HCT116 (cell line): ENCODE data around the gene IL1RAPL2. TPM values are rescaled to one million over a fixed set of nuclear protein-coding genes. Genes with fewer than 3 reads are reported as not detected.

Experiments
- ATAC-seq: fragments of 200-7000 bp; cut with Tn5 transposase; 2 replicates; pipeline ENCODE4 v1.9.1; 2020; ENCODE audit warnings: mild to moderate bottlenecking, moderate library complexity
- BruUV-seq: library from RNA; stranded (reverse); fragments of 400-500 nt; replicated peaks from 2 replicates; lab custom pipeline; 2021; lab: Mats Ljungman, UMichigan
- CTCF ChIA-PET: fragments of 300-600 bp; sonication (Branson Sonifier 250); formaldehyde crosslinking; loops from one replicate; lab custom pipeline; 2021; ENCODE audit warnings: antibody characterized with exemption; lab: Charles Lee
- POLR2A ChIA-PET: fragments of 300-600, 350-600 bp; sonication (Branson Sonifier 250); formaldehyde crosslinking; loops from one replicate; lab custom pipeline; 2021; ENCODE audit warnings: antibody characterized with exemption; lab: Charles Lee
- RAD21 ChIA-PET, 2 experiments: fragments of 300-600 bp; sonication (Branson Sonifier 250); formaldehyde crosslinking; loops; one replicate each; lab custom pipeline; 2023; ENCODE audit warnings: low total read pairs in 2 of 2; ENCODE audit not compliant: uncharacterized antibody in 2 of 2, unreplicated experiment in 2 of 2, low non-redundant PET in 1 of 2; lab: Charles Lee
- DNase-seq: peaks from one replicate; pipeline ENCODE4 v3.0.0-alpha.2; 2010; ENCODE audit warnings: low read depth, low spot score
- H2AFZ ChIP-seq: fragments of 200-600 bp; shearing (Covaris generic), sonication (generic); 2 replicates; pipeline ENCODE4 v1.6.1; 2017; ENCODE audit warnings: low read depth, mixed run types, mixed read lengths, antibody characterized with exemption, low read length; ENCODE audit not compliant: poor library complexity, severe bottlenecking
- H3K27ac ChIP-seq: 2 replicates; pipeline ENCODE4 v1.5.1; 2012; ENCODE audit warnings: low read depth, low read length
- H3K27me3 ChIP-seq: fragments of 200-600 bp; sonication (generic); 2 replicates; pipeline ENCODE4 v1.6.1; 2016; ENCODE audit warnings: mixed run types, low read length, mixed read lengths; ENCODE audit not compliant: insufficient read depth
- H3K36me3 ChIP-seq, 2 experiments: fragments of 200-500 bp in 1 of 2; fragments of 200-600 bp in 1 of 2; sonication (Bioruptor generic) in 1 of 2; sonication (generic) in 1 of 2; 2 replicates each; pipeline versions ENCODE4 v1.5.1 to v1.6.1; 2014 to 2016; ENCODE audit warnings: low read length in 2 of 2, inconsistent platforms in 1 of 2, mixed read lengths in 1 of 2, mixed run types in 1 of 2; ENCODE audit not compliant: insufficient read depth in 2 of 2, control insufficient read depth in 1 of 2
- H3K4me1 ChIP-seq, 2 experiments: fragments of 200-600 bp in 1 of 2; sonication (generic) in 1 of 2; 2 replicates each; pipeline versions ENCODE4 v1.5.1 to v1.6.1; 2012 to 2017; ENCODE audit warnings: low read length in 2 of 2, inconsistent platforms in 1 of 2, mild to moderate bottlenecking in 1 of 2, mixed read lengths in 1 of 2, mixed run types in 1 of 2, moderate library complexity in 1 of 2; ENCODE audit not compliant: insufficient read depth in 2 of 2, control insufficient read depth in 1 of 2
- H3K4me2 ChIP-seq: fragments of 200-600 bp; sonication (generic); 2 replicates; pipeline ENCODE4 v1.6.1; 2017; ENCODE audit warnings: mixed run types, low read length, mixed read lengths
- H3K4me3 ChIP-seq, 2 experiments: fragments of 200-600 bp in 1 of 2; sonication (generic) in 1 of 2; replicated peaks in 1 of 2; 2 replicates each; pipeline ENCODE4 v1.5.1; 2011 to 2016; ENCODE audit warnings: low read length in 2 of 2, control low read depth in 1 of 2, low read depth in 1 of 2, mild to moderate bottlenecking in 1 of 2, mixed read lengths in 1 of 2, mixed run types in 1 of 2
- H3K79me2 ChIP-seq: fragments of 200-600 bp; sonication (generic); 2 replicates; pipeline ENCODE4 v1.6.1; 2017; ENCODE audit warnings: mild to moderate bottlenecking, mixed run types, low read length, moderate library complexity, mixed read lengths; ENCODE audit not compliant: insufficient read depth
- H3K9ac ChIP-seq: fragments of 200-600 bp; sonication (generic); 2 replicates; pipeline ENCODE4 v1.6.1; 2016; ENCODE audit warnings: low read length, mixed read lengths
- H3K9me2 ChIP-seq: fragments of 200-600 bp; sonication (generic), shearing (Covaris generic); 2 replicates; pipeline ENCODE4 v1.6.1; 2017; ENCODE audit warnings: mixed run types, mild to moderate bottlenecking, moderate library complexity; ENCODE audit not compliant: insufficient read depth
- H3K9me3 ChIP-seq, 2 experiments: fragments of 200-500 bp in 1 of 2; fragments of 200-600 bp in 1 of 2; sonication (Bioruptor generic) in 1 of 2; sonication (generic) in 1 of 2; 2 replicates each; pipeline ENCODE4 v1.6.1; 2014 to 2017; ENCODE audit warnings: low read length in 2 of 2, mixed read lengths in 2 of 2, inconsistent platforms in 1 of 2, low read depth in 1 of 2, mild to moderate bottlenecking in 1 of 2, mixed run types in 1 of 2, moderate library complexity in 1 of 2; ENCODE audit not compliant: control insufficient read depth in 1 of 2, insufficient read depth in 1 of 2
- H4K20me1 ChIP-seq: fragments of 200-600 bp; sonication (generic), shearing (Covaris generic); 2 replicates; pipeline ENCODE4 v1.6.1; 2017; ENCODE audit warnings: mixed run types, mild to moderate bottlenecking, moderate library complexity; ENCODE audit not compliant: insufficient read depth
- ATF3 ChIP-seq: IDR thresholded peaks from 2 replicates; pipeline ENCODE4 v1.6.1; 2012
- CEBPB ChIP-seq: IDR thresholded peaks from 2 replicates; pipeline ENCODE4 v1.6.1; 2012; ENCODE audit warnings: low read depth
- EGR1 ChIP-seq: IDR thresholded peaks from 2 replicates; pipeline ENCODE4 v1.6.1; 2012; ENCODE audit warnings: low read depth
- ELF1 ChIP-seq: IDR thresholded peaks from 2 replicates; pipeline ENCODE4 v1.6.1; 2012; ENCODE audit warnings: low read depth, borderline replicate concordance
- EZH2phosphoT487 ChIP-seq: fragments of 200-600 bp; IDR thresholded peaks from 2 replicates; pipeline ENCODE4 v1.6.1; 2018; ENCODE audit warnings: antibody characterized with exemption, borderline replicate concordance
- FOSL1 ChIP-seq: IDR thresholded peaks from 2 replicates; pipeline ENCODE4 v1.6.1; 2012; ENCODE audit warnings: low read depth
- JUND ChIP-seq: IDR thresholded peaks from 2 replicates; pipeline ENCODE4 v1.6.1; 2012
- POLR2A ChIP-seq: IDR thresholded peaks from 2 replicates; pipeline ENCODE4 v1.7.0; 2011; ENCODE audit warnings: borderline replicate concordance; ENCODE audit not compliant: insufficient read depth, insufficient read length; ENCODE audit errors: extremely low read depth
- POLR2AphosphoS5 ChIP-seq: IDR thresholded peaks from 2 replicates; pipeline ENCODE4 v1.6.1; 2011; ENCODE audit warnings: mild to moderate bottlenecking, low read depth, low read length, moderate library complexity
- SIN3A ChIP-seq: IDR thresholded peaks from 2 replicates; pipeline ENCODE4 v1.6.1; 2012; ENCODE audit warnings: low read depth
- SP1 ChIP-seq: IDR thresholded peaks from 2 replicates; pipeline ENCODE4 v1.6.1; 2012; ENCODE audit warnings: low read depth
- SRF ChIP-seq: IDR thresholded peaks from 2 replicates; pipeline ENCODE4 v1.6.1; 2012; ENCODE audit warnings: low read depth
- ZBTB33 ChIP-seq: IDR thresholded peaks from 2 replicates; pipeline ENCODE4 v1.6.1; 2011; ENCODE audit warnings: mild to moderate bottlenecking, low read length, moderate library complexity; ENCODE audit not compliant: insufficient replicate concordance; ENCODE audit errors: extremely low read depth
- ZFX ChIP-seq: fragments of 450-650 bp; IDR thresholded peaks from 2 replicates; pipeline ENCODE4 v1.6.1; 2017
- intact Hi-C: fragments of 100-400 bp; cut with micrococcal nuclease; formaldehyde crosslinking; loops from 2 replicates; pipeline ENCODE4 v1.10.0; 2022
- total RNA-seq: library from RNA; stranded (reverse); gene quantifications from one replicate; pipeline ENCODE4 v1.2.1, GENCODE V29; 2021; ENCODE audit not compliant: unreplicated experiment

Gene IL1RAPL2
- total RNA-seq, 1 experiment from 2014 or later: not detected

GRCh38 chrX:105488716-105489115, 922.7 kb downstream of the IL1RAPL2 start:
- Histone ChIP-seq H3K79me2 (no peaks in the 10 kb centered on the region), H3K9ac (no peak overlapping the region), H2AFZ (no peak overlapping the region), H3K36me3 (no peaks in the 10 kb centered on the region), H3K4me1 (no peaks in the 10 kb centered on the region), H3K9me2 (no peaks in the 10 kb centered on the region), H3K27ac (no peak overlapping the region), H4K20me1 (no peaks in the 10 kb centered on the region), H3K27me3 (no peaks in the 10 kb centered on the region), H3K4me3 (no peak overlapping the region), H3K9me3 (no peaks in the 10 kb centered on the region), H3K4me2 (no peak overlapping the region)
- intact Hi-C loops: no loop called here
- RAD21 ChIA-PET: no interaction called here
- no peak for TF ChIP-seq ZFX
- TF ChIP-seq JUND: no peak
- no peak for TF ChIP-seq ATF3
- no peak for TF ChIP-seq CEBPB
- TF ChIP-seq SRF: no peak
- no peak for TF ChIP-seq ZBTB33
- no peak for TF ChIP-seq POLR2AphosphoS5
- TF ChIP-seq ELF1: no peak
- no peak for TF ChIP-seq SIN3A
- TF ChIP-seq EGR1: no peak
- TF ChIP-seq SP1: no peak
- TF ChIP-seq EZH2phosphoT487: no peak
- TF ChIP-seq FOSL1: no peak
- no peak for TF ChIP-seq POLR2A
- no TSS peak for BruUV-seq
- ATAC-seq (no peak), DNase-seq (no peak)
- POLR2A ChIA-PET: no interaction called here
- CTCF ChIA-PET: no interaction called here
